GM21381 (cell line): ENCODE data around the gene FXYD2.
A peak's percentile ranks its signal among the peaks of the same experiment; 100 is the strongest.
"Not testable (repeated sequence)": the region's sequence is repeated elsewhere in the genome, so short reads cannot be mapped to it uniquely, and the experiment has no call there.

Experiments used
- ATAC-seq: cut with Tn5 transposase; IDR thresholded peaks from one replicate; pipeline ENCODE4 v1.9.1; 2021; ENCODE audit warnings: mild to moderate bottlenecking, moderate library complexity; ENCODE audit not compliant: unreplicated experiment

The FXYD2 gene

GRCh38 chr11:117822074-117823033, 2.2 kb downstream of the FXYD2 start:
- ATAC-seq = no peak

GRCh38 chr11:117821431-117821830, 3.1 kb downstream of the FXYD2 start:
- no peak for ATAC-seq

GRCh38 chr11:117820516-117820915, 4.0 kb downstream of the FXYD2 start:
- no peak for ATAC-seq

- no peak for ATAC-seq
These were observed 4.5 kb downstream of the FXYD2 start for GRCh38 chr11:117820071-117820470.

GRCh38 chr11:117819096-117820040, 5.2 kb downstream of the FXYD2 start:
- ATAC-seq = no peak

- ATAC-seq = peak; percentile 17
These were observed 6.3 kb downstream of the FXYD2 start for GRCh38 chr11:117818041-117818873.

GRCh38 chr11:117817368-117818040, 7.0 kb downstream of the FXYD2 start:
- ATAC-seq = peak; percentile 24

- no peak for ATAC-seq
These were observed 7.6 kb downstream of the FXYD2 start for GRCh38 chr11:117816846-117817367.

GRCh38 chr11:117816151-117816741, 8.3 kb downstream of the FXYD2 start:
- ATAC-seq = no peak

- peak; percentile 48 for ATAC-seq
These were observed 9.2 kb downstream of the FXYD2 start for GRCh38 chr11:117815262-117815803.

- peak; percentile 44 for ATAC-seq
These were observed 9.7 kb downstream of the FXYD2 start for GRCh38 chr11:117814766-117815261.

- peak; percentile 3 for ATAC-seq
These were observed 10.3 kb downstream of the FXYD2 start for GRCh38 chr11:117814204-117814765.

GRCh38 chr11:117810056-117810451, 14.5 kb downstream of the FXYD2 start:
- not testable (repeated sequence) for ATAC-seq

GRCh38 chr11:117809236-117810055, 15.1 kb downstream of the FXYD2 start:
- no peak for ATAC-seq

GRCh38 chr11:117808784-117809183, 15.8 kb downstream of the FXYD2 start:
- ATAC-seq = no peak

GRCh38 chr11:117807482-117808327, 16.8 kb downstream of the FXYD2 start:
- no peak for ATAC-seq

GRCh38 chr11:117806846-117807245, 17.7 kb downstream of the FXYD2 start:
- ATAC-seq = no peak
